GM12878 (cell line): ENCODE results near the gene NAV1. TPM values are rescaled to one million over a fixed set of nuclear protein-coding genes. Genes with fewer than 3 reads are reported as not detected.

ENCODE experiments used
- ATAC-seq: fragments of 200-7000 bp; cut with Tn5 transposase; 3 replicates; pipeline ENCODE4 v1.9.1; 2020; ENCODE audit warnings: mild to moderate bottlenecking, moderate library complexity
- BruUV-seq: library from RNA; stranded (reverse); fragments of 400-500 nt; replicated peaks from 2 replicates; lab custom pipeline; 2021; lab: Mats Ljungman, UMichigan
- CTCF ChIA-PET: fragments of 300-600 bp; sonication (Branson Sonifier 250); formaldehyde crosslinking; extraction: SDS; loops from one replicate; lab custom pipeline; 2021; ENCODE audit warnings: inconsistent platforms; lab: Yijun Ruan, JAX
- POLR2A ChIA-PET: fragments of 350-600 bp; formaldehyde crosslinking; extraction: SDS; loops from one replicate; lab custom pipeline; 2021; ENCODE audit warnings: inconsistent platforms; lab: Charles Lee
- RAD21 ChIA-PET: fragments of 300-600 bp; sonication (Branson Sonifier 250); formaldehyde crosslinking; loops from one replicate; lab custom pipeline; 2023; ENCODE audit warnings: antibody characterized with exemption; ENCODE audit not compliant: unreplicated experiment; lab: Charles Lee
- SMC1A ChIA-PET: fragments of 300-600 bp; sonication (Branson Sonifier 250); formaldehyde crosslinking; loops from one replicate; lab custom pipeline; 2023; ENCODE audit not compliant: unreplicated experiment, uncharacterized antibody; lab: Charles Lee
- DNase-seq: peaks from one replicate; pipeline ENCODE4 v3.0.0-alpha.2; 2011; ENCODE audit warnings: low read depth, low spot score
- FAIRE-seq: peaks from 3 replicates; lab custom pipeline; 2011; peaks lifted over from hg19 to GRCh38; lab: Jason Lieb, UNC
- H2AFZ ChIP-seq: 2 replicates; pipeline ENCODE4 v1.6.0; 2011; ENCODE audit warnings: low read depth, low read length, control low read depth; ENCODE audit not compliant: control insufficient read depth
- H3K27ac ChIP-seq: 2 replicates; pipeline ENCODE4 v1.5.1; 2011; ENCODE audit warnings: control low read depth; ENCODE audit not compliant: control insufficient read depth, insufficient read depth
- H3K27me3 ChIP-seq, 2 experiments: replicated peaks in 1 of 2; 2 replicates each; pipeline versions ENCODE4 v1.6.0 to v1.6.1; 2011; ENCODE audit warnings: low read length in 1 of 2; ENCODE audit not compliant: control insufficient read depth in 2 of 2, insufficient read depth in 2 of 2
- H3K36me3 ChIP-seq, 2 experiments: 2 replicates each; pipeline ENCODE4 v1.5.1; 2011; ENCODE audit warnings: low read length in 1 of 2; ENCODE audit not compliant: control insufficient read depth in 2 of 2, insufficient read depth in 2 of 2
- H3K4me1 ChIP-seq: 2 replicates; pipeline ENCODE4 v1.6.1; 2011; ENCODE audit warnings: mild to moderate bottlenecking, low read length, moderate library complexity, mixed read lengths; ENCODE audit not compliant: control insufficient read depth, insufficient read depth
- H3K4me2 ChIP-seq: 2 replicates; pipeline ENCODE4 v1.6.0; 2011; ENCODE audit warnings: control low read depth; ENCODE audit not compliant: control insufficient read depth, insufficient read depth
- H3K4me3 ChIP-seq: fragments of 200-600 bp; sonication (generic); 2 replicates; pipeline ENCODE4 v1.5.1; 2016
- H3K79me2 ChIP-seq: 2 replicates; pipeline ENCODE4 v1.6.0; 2011; ENCODE audit warnings: low read length; ENCODE audit not compliant: control insufficient read depth, insufficient read depth
- H3K9ac ChIP-seq: 2 replicates; pipeline ENCODE4 v1.8.0; 2011; ENCODE audit warnings: low read length, control low read depth, mixed read lengths; ENCODE audit not compliant: control insufficient read depth, insufficient read depth
- H3K9me3 ChIP-seq: replicated peaks from 3 replicates; pipeline ENCODE4 v1.5.1; 2011; ENCODE audit warnings: mild to moderate bottlenecking, low read length; ENCODE audit not compliant: control insufficient read depth, insufficient read depth
- H4K20me1 ChIP-seq: 2 replicates; pipeline ENCODE4 v1.6.0; 2011; ENCODE audit not compliant: control insufficient read depth, insufficient read depth
- BACH1 ChIP-seq: fragments of 450-650 bp; IDR thresholded peaks from 2 replicates; pipeline ENCODE4 v1.6.1; 2017; ENCODE audit warnings: mild to moderate bottlenecking, borderline replicate concordance
- CBFB ChIP-seq: IDR thresholded peaks from 2 replicates; pipeline ENCODE4 v1.6.1; 2016; ENCODE audit warnings: antibody characterized with exemption, low read depth
- CBX5 ChIP-seq: sonication (generic); IDR thresholded peaks from 2 replicates; pipeline ENCODE4 v1.6.1; 2016; ENCODE audit warnings: low read depth, moderate library complexity, mild to moderate bottlenecking, inconsistent platforms
- ELK1 ChIP-seq: IDR thresholded peaks from 2 replicates; pipeline ENCODE4 v1.6.1; 2012; ENCODE audit warnings: low read depth, low read length, improper control_type of control experiment
- ETV6 ChIP-seq, 2 experiments: fragments of 450-650 bp in 1 of 2; IDR thresholded peaks in 1 of 2; conservative IDR thresholded peaks in 1 of 2; 2 replicates each; pipeline ENCODE4 v1.6.1; 2014; ENCODE audit warnings: antibody characterized with exemption in 1 of 2, borderline replicate concordance in 1 of 2, low read depth in 1 of 2, mild to moderate bottlenecking in 1 of 2, moderate library complexity in 1 of 2
- GABPA ChIP-seq: IDR thresholded peaks from 2 replicates; pipeline ENCODE4 v1.6.1; 2014; ENCODE audit warnings: antibody characterized with exemption, low read depth, mild to moderate bottlenecking, inconsistent platforms
- HCFC1 ChIP-seq: fragments of 150-350 bp; IDR thresholded peaks from 2 replicates; pipeline ENCODE4 v1.6.1; 2014; ENCODE audit warnings: low read length
- IRF4 ChIP-seq: IDR thresholded peaks from 2 replicates; pipeline ENCODE4 v1.6.1; 2011; ENCODE audit warnings: low read depth, low read length
- JUND ChIP-seq: IDR thresholded peaks from 2 replicates; pipeline ENCODE4 v1.6.1; 2012; ENCODE audit warnings: low read depth, mild to moderate bottlenecking, low read length, improper control_type of control experiment, moderate library complexity
- MEF2B ChIP-seq: fragments of 450-650 bp; IDR thresholded peaks from 2 replicates; pipeline ENCODE4 v1.6.1; 2018; ENCODE audit warnings: mild to moderate bottlenecking, moderate library complexity; ENCODE audit not compliant: partially characterized antibody, poor library complexity, severe bottlenecking
- MYB ChIP-seq: fragments of 150-350 bp; IDR thresholded peaks from 2 replicates; pipeline ENCODE4 v1.6.1; 2014; ENCODE audit warnings: mild to moderate bottlenecking, low read depth, low read length, borderline replicate concordance
- POLR2AphosphoS2 ChIP-seq: IDR thresholded peaks from 2 replicates; pipeline ENCODE4 v1.6.1; 2011; ENCODE audit warnings: low read depth, mild to moderate bottlenecking, low read length, improper control_type of control experiment, moderate library complexity
- SREBF1 ChIP-seq: IDR thresholded peaks from 2 replicates; pipeline ENCODE4 v1.6.1; 2012; ENCODE audit warnings: mild to moderate bottlenecking, low read length
- USF1 ChIP-seq: IDR thresholded peaks from 2 replicates; pipeline ENCODE4 v1.6.1; 2011; ENCODE audit warnings: borderline replicate concordance, low read depth, mild to moderate bottlenecking, moderate library complexity, mixed read lengths, low read length; ENCODE audit not compliant: insufficient read depth; ENCODE audit errors: extremely low read length
- YY1 ChIP-seq: IDR thresholded peaks from 2 replicates; pipeline ENCODE4 v1.6.1; 2011; ENCODE audit warnings: low read depth, mild to moderate bottlenecking, low read length
- ZNF274 ChIP-seq: IDR thresholded peaks from one replicate; pipeline ENCODE4 v1.8.0; 2011; ENCODE audit not compliant: insufficient read length, insufficient read depth
- ZNF687 ChIP-seq: fragments of 450-650 bp; IDR thresholded peaks from 2 replicates; pipeline ENCODE4 v1.6.1; 2017; ENCODE audit warnings: mild to moderate bottlenecking, moderate library complexity
- WGBS: methylation state at CpG from one replicate; pipeline ENCODE4 v1.1.6; 2016; ENCODE audit warnings: low lambda C conversion rate; ENCODE audit not compliant: insufficient replicate concordance, insufficient coverage; ENCODE audit errors: missing lambda C conversion rate; 5-methylcytosine and 5-hydroxymethylcytosine counted together
- in situ Hi-C: fragments of 300-500 bp; cut with MboI; formaldehyde crosslinking; loops from 9 replicates; pipeline ENCODE4 v1.14.3; 2018; ENCODE audit warnings: mixed read lengths
- intact Hi-C: fragments of 100-400 bp; cut with micrococcal nuclease; formaldehyde crosslinking; loops from one replicate; pipeline ENCODE4 v1.14.2; 2022; ENCODE audit not compliant: unreplicated experiment
- polyA plus RNA-seq, 11 experiments: library from polyadenylated mRNA; depleted of rRNA in 4 of 11; unstranded in 6 of 11; stranded (reverse) in 5 of 11; fragments of >200 nt; fragmentation: Nextera tagmentation in 4 of 11; fragmentation: Illumina TruSeq in 1 of 11; extraction: Ambion mirVana in 4 of 11; extraction: Trizol in 1 of 11; gene quantifications; 1 replicate in 1 of 11; 2 replicates in 10 of 11; pipeline versions ENCODE4 v1.2.1 to v1.2.3, GENCODE V29; 2011 to 2016; ENCODE audit warnings: inconsistent platforms in 2 of 11, missing spikeins in 2 of 11, low read depth in 1 of 11
- total RNA-seq, 4 experiments: library from RNA; depleted of rRNA in 3 of 4; stranded (reverse); fragments of >200 nt in 3 of 4; fragmentation: Illumina TruSeq in 1 of 4; extraction: Trizol in 1 of 4; gene quantifications; 2 replicates each; pipeline versions ENCODE4 v1.2.1 to v1.2.3, GENCODE V29; 2013 to 2021

Gene NAV1
- total and polyA plus RNA-seq, 10 of the 15 experiments (the other 5 are each of a cell fraction or from before 2014, with no cell fraction given), result 0.04 to 1.3 (median 0.36) TPM

GRCh38 chr1:201514466-201514865 lies 24.5 kb upstream of the NAV1 start:
- no peaks in the 10 kb centered on the region for H3K27me3 ChIP-seq
- in situ Hi-C loops (loop anchor here (5.0 kb wide), 1 partner anchor 67 kb away; no protein-coding TSS in a partner anchor), intact Hi-C loops (loop anchor here (10.0 kb wide), 1 partner anchor 260 kb away; no protein-coding TSS in a partner anchor)
- ChIA-PET SMC1A (interaction anchor here (3.4 to 18.7 kb wide), 5 partner anchors 14 to 79 kb away, joined by 21 to 514 read pairs (median 56); no protein-coding TSS in a partner anchor), POLR2A (interaction anchor here (0.5 to 5.0 kb wide), 2 partner anchors 67 to 671 kb away, joined by 3 to 32 read pairs; no protein-coding TSS in a partner anchor), RAD21 (interaction anchor here (0.7 to 15.3 kb wide), 7 partner anchors 11 to 279 kb away, joined by 3 to 505 read pairs (median 22); no protein-coding TSS in a partner anchor), CTCF (interaction anchor here (1.2 to 11.2 kb wide), 10 partner anchors 9 to 190 kb away, joined by 3 to 814 read pairs (median 48); no protein-coding TSS in a partner anchor)
- no peak overlapping the region for H3K4me2 ChIP-seq
- DNase-seq, result no peak
- no peaks in the 10 kb centered on the region for H3K9me3 ChIP-seq
- no peak for ATAC-seq
- no peak overlapping the region for H3K9ac ChIP-seq
- H2AFZ ChIP-seq, result no peak overlapping the region
- TF ChIP-seq YY1 (no peak), CBX5 (no peak), CBFB (no peak), ZNF687 (no peak), SREBF1 (no peak), ETV6 (conservative IDR thresholded peaks at IDR 0.05 in 1 of 2, IDR thresholded peaks at IDR 0.05 in 1 of 2; ENCODE audit: borderline replicate concordance in 1 of 2, low read depth in 1 of 2) (no peak), HCFC1 (no peak), ELK1 (no peak), MYB (no peak), ZNF274 (no peak), USF1 (no peak), MEF2B (no peak), GABPA (no peak), IRF4 (no peak), POLR2AphosphoS2 (no peak), JUND (no peak), BACH1 (no peak)
- no peak overlapping the region for H3K4me3 ChIP-seq
- no TSS peak for BruUV-seq
- 77% methylated on average over 2 of the region's 2 CpGs for WGBS
- H3K27ac ChIP-seq, result no peak overlapping the region
- peaks cover 33% of the 10 kb centered on the region for H3K4me1 ChIP-seq
- no peaks in the 10 kb centered on the region for H3K79me2 ChIP-seq
- FAIRE-seq, result no peak
- H4K20me1 ChIP-seq, result peaks cover 3% of the 10 kb centered on the region; the same call in 1 of the 2 replicates
- no peaks in the 10 kb centered on the region for H3K36me3 ChIP-seq
